DND-41 (cell line): ENCODE measurements around the gene ARHGEF4.

Experiments used
- CTCF ChIP-seq: IDR thresholded peaks from 2 replicates; pipeline ENCODE4 v1.5.1; 2012; ENCODE audit warnings: borderline replicate concordance, low read length, moderate library complexity, mild to moderate bottlenecking; ENCODE audit not compliant: poor library complexity, severe bottlenecking; ENCODE audit errors: extremely low read depth
- EZH2 ChIP-seq: IDR thresholded peaks from 3 replicates; pipeline ENCODE4 v1.6.1; 2012; ENCODE audit warnings: borderline replicate concordance, low read depth, mild to moderate bottlenecking, moderate library complexity, low read length, inconsistent platforms; ENCODE audit not compliant: severe bottlenecking

DNA sequence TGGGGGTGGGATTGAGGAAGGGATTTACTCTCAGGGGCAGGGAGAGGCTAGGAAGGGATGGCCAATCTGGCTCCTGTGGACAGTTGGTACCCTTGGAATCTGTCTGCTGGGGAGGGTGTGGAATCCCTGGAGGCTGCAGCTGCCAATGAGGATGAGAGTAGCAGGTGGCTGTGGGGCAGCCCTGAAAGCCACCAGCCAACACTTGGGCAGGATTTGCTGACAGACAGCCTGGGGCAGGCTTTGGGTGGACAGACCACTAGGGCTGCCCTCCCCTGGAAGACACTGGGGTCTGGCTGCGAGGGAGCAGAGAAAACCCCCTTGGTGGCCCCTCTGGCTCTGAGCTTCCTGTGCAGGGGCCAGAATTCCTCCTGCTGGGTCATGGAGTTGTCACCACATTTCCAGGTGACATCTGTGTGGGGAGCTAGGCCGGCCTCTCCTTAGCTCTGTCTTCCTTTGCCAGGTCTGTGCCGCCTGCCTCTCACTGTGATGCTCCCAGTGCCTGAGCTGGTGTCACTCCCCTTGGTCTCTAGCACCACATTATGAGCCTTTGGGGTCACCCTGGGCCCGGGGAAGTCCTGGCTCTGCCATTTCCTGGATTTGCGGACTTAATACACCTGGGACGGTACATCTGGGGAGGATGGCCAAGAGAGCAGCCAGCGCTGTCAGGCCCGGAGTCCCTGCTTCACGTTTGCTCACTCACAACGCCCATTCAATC is 13.4 kb upstream of the ARHGEF4 start:
- no peak for TF ChIP-seq CTCF
- TF ChIP-seq EZH2 = no peak
